ENCODE results near the gene KRI1. TPM values are rescaled to one million over a fixed set of nuclear protein-coding genes. Genes with fewer than 3 reads are reported as not detected.

The KRI1 gene
- total RNA-seq, 1 experiment from 2014 or later, result 57.4 TPM

DNA sequence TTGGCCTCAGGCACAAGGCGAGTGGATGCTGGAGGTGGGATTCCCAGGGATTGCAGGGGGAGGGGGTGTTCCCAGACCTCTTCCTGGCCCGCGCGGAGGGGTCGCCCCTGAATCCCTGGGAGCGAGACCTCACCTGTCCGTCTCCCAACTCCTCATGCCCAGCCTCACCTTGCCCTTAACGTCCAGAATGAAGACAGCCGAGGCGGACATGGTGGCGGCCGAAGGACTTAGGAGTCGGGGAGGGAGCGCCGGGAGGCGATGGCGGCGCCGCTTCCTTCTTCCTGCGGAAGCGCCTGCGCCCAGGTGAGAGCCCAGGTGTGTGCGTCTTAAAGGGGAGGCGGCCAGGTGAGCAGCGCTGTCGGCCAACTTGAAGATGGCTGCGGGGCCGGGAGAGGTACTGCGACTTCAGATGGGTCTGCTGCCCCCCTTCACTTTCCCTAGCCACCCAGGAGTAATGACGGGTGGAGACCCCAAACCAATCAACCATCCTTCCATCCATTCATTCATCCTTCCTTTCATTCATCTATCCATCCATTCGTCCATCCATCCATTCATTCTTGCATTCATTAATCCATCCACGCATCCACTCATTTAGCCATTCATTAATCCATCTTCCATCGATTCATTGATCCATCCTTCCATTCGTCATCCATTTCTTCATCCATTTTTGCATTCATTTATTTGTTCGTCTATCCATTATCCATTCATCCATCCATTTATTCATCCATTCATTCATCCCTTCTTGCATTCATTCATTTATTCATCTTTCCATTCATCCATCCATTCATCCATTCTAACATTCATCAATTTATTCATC is 21.4 kb upstream of the KRI1 start, which contains the start of gene AP1M2:
AP1M2 (minus strand) TSS at position 291 of the 817 bp plus-strand sequence; CDS start at position 210, 81 bp downstream.
- no peaks in the 10 kb centered on the region for H3K9me3 Mint-ChIP-seq
- H3K79me1 ChIP-seq (ENCODE audit: insufficient read depth, low read depth, low read length, poor library complexity, severe bottlenecking), result no peaks in the 10 kb centered on the region
- no peaks in the 10 kb centered on the region for H4K20me1 ChIP-seq (ENCODE audit: control insufficient read depth, insufficient read depth, insufficient read length)
- H4K91ac ChIP-seq (ENCODE audit: insufficient read length, low read depth, low read length), result no peak within 1 kb of the TSS
- H2AK5ac ChIP-seq (ENCODE audit: insufficient read length, low read length), result no peak within 1 kb of the TSS
- peaks cover 5 to 25% (median 22%) of the 10 kb centered on the region in 3 experiments for H3K36me3 Mint-ChIP-seq (ENCODE audit: insufficient read depth in 1 of 3, low read depth in 3 of 3)
- no peak within 1 kb of the TSS for H2BK120ac ChIP-seq (ENCODE audit: low read depth, low read length, poor library complexity, severe bottlenecking)
- H2BK5ac ChIP-seq (ENCODE audit: insufficient read length, low read length), result no peak within 1 kb of the TSS
- H3K14ac ChIP-seq (ENCODE audit: insufficient read depth, low read length), result peak within 1 kb of the TSS; percentile 64; the same call in 1 of the 2 replicates
- H3K9ac ChIP-seq (ENCODE audit: extremely low read depth, insufficient read length, low read length), result peak within 1 kb of the TSS; percentile 24
- peak within 1 kb of the TSS; percentile 36 to 94 (median 65); a peak in 4 of 7 replicates for H3K27ac Mint-ChIP-seq
- no peak within 1 kb of the TSS for H2BK20ac ChIP-seq (ENCODE audit: low read depth, low read length, poor library complexity, severe bottlenecking)
- no peak within 1 kb of the TSS for H2BK15ac ChIP-seq (ENCODE audit: low read depth, low read length)
- no peaks in the 10 kb centered on the region for H3K27me3 ChIP-seq (ENCODE audit: insufficient read depth, low read length)
- H3K27me3 Mint-ChIP-seq (ENCODE audit: low read depth), result peaks cover 9% of the 10 kb centered on the region
- H4K8ac ChIP-seq (replicated peaks; ENCODE audit: insufficient read length, low read depth, low read length), result no peak within 1 kb of the TSS
- H2BK12ac ChIP-seq (ENCODE audit: insufficient read length, low read depth, low read length), result no peak within 1 kb of the TSS
- H3K4ac ChIP-seq (ENCODE audit: low read depth, low read length), result no peak within 1 kb of the TSS
- no peaks in the 10 kb centered on the region for H3K23me2 ChIP-seq (ENCODE audit: insufficient read length, low read depth, low read length, poor library complexity, severe bottlenecking)
- peaks cover 12 to 22% of the 10 kb centered on the region in 2 experiments for H3K4me1 Mint-ChIP-seq
- no peaks in the 10 kb centered on the region for H3K9me3 ChIP-seq (ENCODE audit: control insufficient read depth, low read depth, low read length)
- no peak within 1 kb of the TSS for H3T11ph ChIP-seq (ENCODE audit: low read length)
- H3K23ac ChIP-seq (ENCODE audit: insufficient read length, low read depth, low read length), result no peak within 1 kb of the TSS
- no peak within 1 kb of the TSS for H3K27ac ChIP-seq (ENCODE audit: insufficient read length, low read depth, low read length)
- H3K56ac ChIP-seq (ENCODE audit: insufficient read length, low read depth, low read length), result no peak within 1 kb of the TSS
- peak within 1 kb of the TSS; percentile 17 for H3K18ac ChIP-seq (ENCODE audit: insufficient read length, low read depth, low read length)
- TF ChIP-seq, protein P1, sequence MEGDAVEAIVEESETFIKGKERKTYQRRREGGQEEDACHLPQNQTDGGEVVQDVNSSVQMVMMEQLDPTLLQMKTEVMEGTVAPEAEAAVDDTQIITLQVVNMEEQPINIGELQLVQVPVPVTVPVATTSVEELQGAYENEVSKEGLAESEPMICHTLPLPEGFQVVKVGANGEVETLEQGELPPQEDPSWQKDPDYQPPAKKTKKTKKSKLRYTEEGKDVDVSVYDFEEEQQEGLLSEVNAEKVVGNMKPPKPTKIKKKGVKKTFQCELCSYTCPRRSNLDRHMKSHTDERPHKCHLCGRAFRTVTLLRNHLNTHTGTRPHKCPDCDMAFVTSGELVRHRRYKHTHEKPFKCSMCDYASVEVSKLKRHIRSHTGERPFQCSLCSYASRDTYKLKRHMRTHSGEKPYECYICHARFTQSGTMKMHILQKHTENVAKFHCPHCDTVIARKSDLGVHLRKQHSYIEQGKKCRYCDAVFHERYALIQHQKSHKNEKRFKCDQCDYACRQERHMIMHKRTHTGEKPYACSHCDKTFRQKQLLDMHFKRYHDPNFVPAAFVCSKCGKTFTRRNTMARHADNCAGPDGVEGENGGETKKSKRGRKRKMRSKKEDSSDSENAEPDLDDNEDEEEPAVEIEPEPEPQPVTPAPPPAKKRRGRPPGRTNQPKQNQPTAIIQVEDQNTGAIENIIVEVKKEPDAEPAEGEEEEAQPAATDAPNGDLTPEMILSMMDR (conservative IDR thresholded peaks at IDR 0.05), result no peak
- H3K4me3 Mint-ChIP-seq, result peak within 1 kb of the TSS; percentile 75 to 98
- H3K79me2 ChIP-seq (ENCODE audit: insufficient read depth, low read length), result no peaks in the 10 kb centered on the region
- WGBS (ENCODE audit: extremely low coverage, insufficient read length, low lambda C conversion rate), result 100% methylated on average over 4 of the region's 35 CpGs
- peak within 1 kb of the TSS; percentile 32 for H3K4me2 ChIP-seq (ENCODE audit: insufficient read depth, insufficient read length, low read length)
- DNase-seq, result peak; percentile 85
- no peak within 1 kb of the TSS for H2AFZ ChIP-seq (ENCODE audit: low read length)
- H4K5ac ChIP-seq (ENCODE audit: insufficient read length, low read depth, low read length), result no peak within 1 kb of the TSS
- no peaks in the 10 kb centered on the region for H3K4me1 ChIP-seq (ENCODE audit: insufficient read depth, low read length)
